PC-9 (cell line): ENCODE measurements around the gene NINJ2. TPM values are rescaled to one million over a fixed set of nuclear protein-coding genes. Genes with fewer than 3 reads are reported as not detected.

Experiments
- BruUV-seq: library from RNA; stranded (reverse); fragments of 400-500 nt; replicated peaks from 2 replicates; lab custom pipeline; 2021; lab: Mats Ljungman, UMichigan
- CTCF ChIA-PET: fragments of 300-600 bp; sonication (Branson Sonifier 250); formaldehyde crosslinking; loops from one replicate; lab custom pipeline; 2022; ENCODE audit warnings: antibody characterized with exemption; lab: Charles Lee
- POLR2A ChIA-PET: fragments of 300-600 bp; sonication (Branson Sonifier 250); formaldehyde crosslinking; loops from one replicate; lab custom pipeline; 2022; ENCODE audit warnings: antibody characterized with exemption; ENCODE audit not compliant: unreplicated experiment; lab: Charles Lee
- DNase-seq, 2 experiments: peaks; one replicate each; pipeline versions ENCODE4 v3.0.0 to v3.0.0-alpha.2; 2015 to 2022; ENCODE audit warnings: mixed read lengths in 1 of 2
- H2AFZ ChIP-seq: fragments of 200-600 bp; sonication (generic); 2 replicates; pipeline ENCODE4 v1.8.1; 2017; ENCODE audit warnings: antibody characterized with exemption
- H3F3A ChIP-seq: fragments of 200-600 bp; sonication (generic); 2 replicates; pipeline ENCODE4 v1.8.1; 2017; ENCODE audit warnings: antibody characterized with exemption, mild to moderate bottlenecking, low read depth; ENCODE audit not compliant: insufficient read depth
- H3K27ac ChIP-seq: fragments of 200-600 bp; sonication (generic); 2 replicates; pipeline ENCODE4 v1.6.1; 2016; ENCODE audit warnings: mixed run types
- H3K27me3 ChIP-seq: fragments of 200-600 bp; sonication (generic); 2 replicates; pipeline ENCODE4 v1.6.1; 2016; ENCODE audit warnings: low read depth, mixed run types; ENCODE audit not compliant: insufficient read depth
- H3K36me3 ChIP-seq: fragments of 200-600 bp; sonication (generic); 2 replicates; pipeline ENCODE4 v1.6.1; 2016; ENCODE audit warnings: low read depth, mixed run types
- H3K4me1 ChIP-seq: fragments of 200-600 bp; sonication (generic); replicated peaks from 2 replicates; pipeline ENCODE4 v1.6.1; 2016; ENCODE audit warnings: mixed run types; ENCODE audit not compliant: insufficient read depth
- H3K4me2 ChIP-seq: fragments of 200-600 bp; sonication (generic); 2 replicates; pipeline ENCODE4 v1.6.1; 2017; ENCODE audit warnings: mixed run types
- H3K4me3 ChIP-seq: fragments of 200-600 bp; sonication (generic); 2 replicates; pipeline ENCODE4 v1.6.1; 2016; ENCODE audit warnings: mixed run types
- H3K79me2 ChIP-seq: fragments of 200-600 bp; sonication (generic); 2 replicates; pipeline ENCODE4 v1.6.1; 2017; ENCODE audit warnings: low read depth, mixed run types
- H3K9me2 ChIP-seq: fragments of 200-600 bp; sonication (generic); 2 replicates; pipeline ENCODE4 v1.8.1; 2017; ENCODE audit warnings: mild to moderate bottlenecking; ENCODE audit not compliant: insufficient read depth
- H3K9me3 ChIP-seq: fragments of 200-600 bp; sonication (generic); 2 replicates; pipeline ENCODE4 v1.8.1; 2016; ENCODE audit warnings: low read depth; ENCODE audit not compliant: insufficient read depth
- H4K20me1 ChIP-seq: fragments of 200-600 bp; sonication (generic); 2 replicates; pipeline ENCODE4 v1.8.1; 2017; ENCODE audit not compliant: insufficient read depth
- CTCF ChIP-seq: fragments of 200-600 bp; sonication (generic); conservative IDR thresholded peaks from 2 replicates; pipeline ENCODE4 v1.6.1; 2017; ENCODE audit warnings: mixed run types, antibody characterized with exemption, mild to moderate bottlenecking, moderate library complexity
- EZH2 ChIP-seq: fragments of 200-600 bp; sonication (generic); IDR thresholded peaks from 2 replicates; pipeline ENCODE4 v1.8.0; 2017; ENCODE audit warnings: antibody characterized with exemption, low read depth
- intact Hi-C: fragments of 100-400 bp; cut with micrococcal nuclease; formaldehyde crosslinking; loops from one replicate; pipeline ENCODE4 v1.10.0; 2022; ENCODE audit not compliant: unreplicated experiment
- total RNA-seq: library from RNA; stranded (reverse); gene quantifications from 2 replicates; pipeline ENCODE4 v1.2.3, GENCODE V29; 2021

Gene NINJ2
- total RNA-seq, 1 experiment from 2014 or later = 19.3 TPM

GRCh38 chr12:612886-613285 lies 50.4 kb downstream of the NINJ2 start:
- Histone ChIP-seq H3K27me3 (no peaks in the 10 kb centered on the region), H3K9me3 (no peaks in the 10 kb centered on the region), H2AFZ (no peak overlapping the region), H3K9me2 (no peaks in the 10 kb centered on the region), H3K4me3 (no peak overlapping the region), H3K27ac (no peak overlapping the region), H3K36me3 (no peaks in the 10 kb centered on the region), H3K4me1 (peaks cover 32% of the 10 kb centered on the region), H3K4me2 (no peak overlapping the region), H3K79me2 (no peaks in the 10 kb centered on the region), H4K20me1 (no peaks in the 10 kb centered on the region), H3F3A (peaks cover 6% of the 10 kb centered on the region; the same call in 1 of the 2 replicates)
- TF ChIP-seq CTCF = no peak
- TF ChIP-seq EZH2 = no peak
- DNase-seq = no peak
- intact Hi-C loops = no loop called here
- ChIA-PET POLR2A (interaction anchor here (0.7 kb wide), 1 partner anchor 17 kb away, joined by 3 read pairs; no protein-coding TSS in a partner anchor), CTCF (no interaction called here)
- BruUV-seq = no TSS peak

GRCh38 chr12:612293-612692 lies 51.0 kb downstream of the NINJ2 start:
- Histone ChIP-seq H3K9me2 (no peaks in the 10 kb centered on the region), H3K27ac (no peak overlapping the region), H2AFZ (no peak overlapping the region), H4K20me1 (no peaks in the 10 kb centered on the region), H3K4me1 (peaks cover 32% of the 10 kb centered on the region), H3K9me3 (no peaks in the 10 kb centered on the region), H3K27me3 (no peaks in the 10 kb centered on the region), H3F3A (peaks cover 10% of the 10 kb centered on the region; the same call in 1 of the 2 replicates), H3K4me3 (no peak overlapping the region), H3K4me2 (no peak overlapping the region), H3K79me2 (no peaks in the 10 kb centered on the region), H3K36me3 (no peaks in the 10 kb centered on the region)
- TF ChIP-seq EZH2 = no peak
- no peak for TF ChIP-seq CTCF
- intact Hi-C loops = no loop called here
- DNase-seq = no peak
- ChIA-PET CTCF (no interaction called here), POLR2A (interaction anchor here (0.7 kb wide), 1 partner anchor 18 kb away, joined by 3 read pairs; no protein-coding TSS in a partner anchor)
- no TSS peak for BruUV-seq

- H3K9me3 ChIP-seq = no peaks in the 10 kb centered on the region
- H2AFZ ChIP-seq = no peak overlapping the region
- intact Hi-C loops = no loop called here
- POLR2A ChIA-PET = no interaction called here
- H3K36me3 ChIP-seq = no peaks in the 10 kb centered on the region
- TF ChIP-seq CTCF (no peak), EZH2 (no peak)
- no peak overlapping the region for H3K27ac ChIP-seq
- no peaks in the 10 kb centered on the region for H3K79me2 ChIP-seq
- H3K4me3 ChIP-seq = no peak overlapping the region
- no peak overlapping the region for H3K4me2 ChIP-seq
- DNase-seq = no peak
- no peaks in the 10 kb centered on the region for H3K27me3 ChIP-seq
- H3K4me1 ChIP-seq = peaks cover 35% of the 10 kb centered on the region
- no peaks in the 10 kb centered on the region for H4K20me1 ChIP-seq
- no peaks in the 10 kb centered on the region for H3K9me2 ChIP-seq
- BruUV-seq = no TSS peak
- H3F3A ChIP-seq = peaks cover 16% of the 10 kb centered on the region
- CTCF ChIA-PET = no interaction called here
Measured at GRCh38 chr12:611721-612120, 51.5 kb downstream of the NINJ2 start.
